Thyroid gland (tissue), 4 donors: ENCODE measurements around the gene GAREM1. TPM values are rescaled to one million over a fixed set of nuclear protein-coding genes. Genes with fewer than 3 reads are reported as not detected.
A peak's percentile ranks its signal among the peaks of the same experiment; 100 is the strongest.
"Not testable (repeated sequence)": the region's sequence is repeated elsewhere in the genome, so short reads cannot be mapped to it uniquely, and the experiment has no call there.

Experiments used
- DNase-seq, 2 donors: peaks; one replicate each; pipeline ENCODE4 v3.0.0-alpha.2; 2019
- H3K27ac ChIP-seq, 3 donors: fragments of 200-600 bp; sonication (generic); 1 replicate in 2 of 3; 2 replicates in 1 of 3; pipeline ENCODE4 v1.5.1; 2016 to 2019; ENCODE audit warnings: mild to moderate bottlenecking in 1 of 3, moderate library complexity in 1 of 3
- H3K27me3 ChIP-seq: fragments of 200-600 bp; sonication (generic); one replicate; pipeline ENCODE4 v1.5.1; 2019
- H3K36me3 ChIP-seq, 2 donors: fragments of 200-600 bp; sonication (generic); one replicate each; pipeline ENCODE4 v1.5.1; 2016 to 2019
- H3K4me1 ChIP-seq, 2 donors: fragments of 200-600 bp; sonication (generic); one replicate each; pipeline ENCODE4 v1.5.1; 2017 to 2019
- H3K4me3 ChIP-seq, 3 donors: fragments of 200-600 bp; sonication (generic); replicated peaks in 1 of 3; 1 replicate in 2 of 3; 2 replicates in 1 of 3; pipeline ENCODE4 v1.5.1; 2016; ENCODE audit warnings: mild to moderate bottlenecking in 1 of 3
- H3K9me3 ChIP-seq: fragments of 200-600 bp; sonication (generic); one replicate; pipeline ENCODE4 v1.5.1; 2017
- CTCF ChIP-seq, 6 experiments: fragments of 200-600 bp in 3 of 6; fragments of 450-650 bp in 3 of 6; sonication (generic) in 3 of 6; IDR thresholded peaks; one replicate each; pipeline ENCODE4 v1.5.1; 2016 to 2019; ENCODE audit warnings: antibody characterized with exemption in 6 of 6, mild to moderate bottlenecking in 2 of 6, inconsistent platforms in 1 of 6, moderate library complexity in 1 of 6
- POLR2A ChIP-seq, 2 donors: fragments of 450-650 bp; IDR thresholded peaks; one replicate each; pipeline ENCODE4 v1.6.1; 2017; ENCODE audit warnings: antibody characterized with exemption in 2 of 2, mild to moderate bottlenecking in 2 of 2, moderate library complexity in 1 of 2
- WGBS, 2 donors: methylation state at CpG; one replicate each; pipeline ENCODE4 v1.1.5; 2017; 5-methylcytosine and 5-hydroxymethylcytosine counted together
- intact Hi-C: fragments of 100-400 bp; cut with DNase I; formaldehyde crosslinking; loops from one replicate; pipeline ENCODE4 v1.15.1; 2023
- total RNA-seq, 4 donors: library from RNA; depleted of rRNA; stranded (reverse); fragments of >200 nt; gene quantifications; one replicate each; pipeline ENCODE4 v1.2.3, GENCODE V29; 2016

The GAREM1 gene
- 1 to 10 TPM; 4.6 to 6.8 (median 5.8) TPM for total RNA-seq

GRCh38 chr18:32470714-32471633, at the start of gene GAREM1:
Gene GAREM1 (minus strand): TSS chr18:32470882. CDS start chr18:32470428, 454 bp downstream.
- Histone ChIP-seq H3K27ac (peak within 1 kb of the TSS; percentile 56 to 79 (median 74)), H3K36me3 (no peaks in the 10 kb centered on the region), H3K4me3 (peak within 1 kb of the TSS; percentile 51 to 83 (median 71)), H3K27me3 (no peaks in the 10 kb centered on the region), H3K9me3 (no peaks in the 10 kb centered on the region), H3K4me1 (peaks cover 12 to 18% of the 10 kb centered on the region in 2 donors)
- intact Hi-C loops: loop anchor here (5.0 kb wide), 2 partner anchors 184 to 199 kb away; no protein-coding TSS in a partner anchor
- peak; percentile 96 to 97 for DNase-seq
- peak; percentile 29 to 95 (median 60) for TF ChIP-seq CTCF (IDR thresholded peaks at IDR 0.05)
- peak; percentile 72 to 99 for TF ChIP-seq POLR2A (IDR thresholded peaks at IDR 0.05)
- WGBS, 2 donors: 2 to 6% methylated on average over 30 to 35 of the region's 82 CpGs

- intact Hi-C loops: no loop called here
- DNase-seq: no peak
- no peaks in the 10 kb centered on the region for H3K27me3 ChIP-seq
- no peak overlapping the region for H3K27ac ChIP-seq
- H3K9me3 ChIP-seq: no peaks in the 10 kb centered on the region
- no peaks in the 10 kb centered on the region for H3K4me1 ChIP-seq
- H3K36me3 ChIP-seq: no peaks in the 10 kb centered on the region
- TF ChIP-seq POLR2A (IDR thresholded peaks at IDR 0.05) (no peak), CTCF (IDR thresholded peaks at IDR 0.05) (no peak)
- 90 to 95% methylated on average over 7 of the region's 7 CpGs for WGBS, 2 donors
- no peak overlapping the region for H3K4me3 ChIP-seq
Measured at GRCh38 chr18:32511147-32511546, 40.5 kb upstream of the GAREM1 start.

- H3K4me1 ChIP-seq: no peaks in the 10 kb centered on the region
- DNase-seq: no peak
- no peaks in the 10 kb centered on the region for H3K36me3 ChIP-seq
- no peak overlapping the region for H3K4me3 ChIP-seq
- WGBS, 2 donors: 74 to 79% methylated on average over 3 of the region's 3 CpGs
- H3K9me3 ChIP-seq: no peaks in the 10 kb centered on the region
- TF ChIP-seq POLR2A (IDR thresholded peaks at IDR 0.05) (no peak), CTCF (IDR thresholded peaks at IDR 0.05) (no peak)
- intact Hi-C loops: no loop called here
- no peaks in the 10 kb centered on the region for H3K27me3 ChIP-seq
- no peak overlapping the region for H3K27ac ChIP-seq
Measured at GRCh38 chr18:32509111-32509510, 38.4 kb upstream of the GAREM1 start.

GRCh38 chr18:32507093-32507492, 36.4 kb upstream of the GAREM1 start:
- no peak for DNase-seq
- no peaks in the 10 kb centered on the region for H3K27me3 ChIP-seq
- intact Hi-C loops: no loop called here
- no peaks in the 10 kb centered on the region for H3K4me1 ChIP-seq
- 83 to 90% methylated on average over 1 of the region's 1 CpG for WGBS, 2 donors
- no peak overlapping the region for H3K4me3 ChIP-seq
- H3K9me3 ChIP-seq: no peaks in the 10 kb centered on the region
- H3K36me3 ChIP-seq: no peaks in the 10 kb centered on the region
- no peak for TF ChIP-seq CTCF (IDR thresholded peaks at IDR 0.05)
- TF ChIP-seq POLR2A (IDR thresholded peaks at IDR 0.05): no peak
- no peak overlapping the region for H3K27ac ChIP-seq

GRCh38 chr18:32502014-32502413, 31.3 kb upstream of the GAREM1 start:
- H3K27ac ChIP-seq: no peak overlapping the region
- H3K36me3 ChIP-seq: no peaks in the 10 kb centered on the region
- DNase-seq: no peak
- no peaks in the 10 kb centered on the region for H3K27me3 ChIP-seq
- TF ChIP-seq CTCF (IDR thresholded peaks at IDR 0.05): no peak
- no peak for TF ChIP-seq POLR2A (IDR thresholded peaks at IDR 0.05)
- intact Hi-C loops: no loop called here
- no peaks in the 10 kb centered on the region for H3K4me1 ChIP-seq
- H3K9me3 ChIP-seq: no peaks in the 10 kb centered on the region
- WGBS, 2 donors: 93 to 96% methylated on average over 4 of the region's 4 CpGs
- H3K4me3 ChIP-seq: no peak overlapping the region

GRCh38 chr18:32501242-32501641, 30.6 kb upstream of the GAREM1 start:
- DNase-seq, H3K36me3 ChIP-seq, intact Hi-C loops, H3K27ac ChIP-seq, H3K9me3 ChIP-seq, H3K4me3 ChIP-seq, H3K27me3 ChIP-seq, H3K4me1 ChIP-seq: not testable (repeated sequence)
- WGBS, 2 donors: 79 to 89% methylated on average over 2 of the region's 2 CpGs
